HepG2 (cell line): ENCODE results near the gene GBA2. TPM values are rescaled to one million over a fixed set of nuclear protein-coding genes. Genes with fewer than 3 reads are reported as not detected.

Experiments used
- ATAC-seq: fragments of 200-7000 bp; cut with Tn5 transposase; 3 replicates; pipeline ENCODE4 v1.9.1; 2020; ENCODE audit warnings: mild to moderate bottlenecking, moderate library complexity
- BruUV-seq: library from RNA; stranded (reverse); fragments of 400-500 nt; replicated peaks from 2 replicates; lab custom pipeline; 2021; lab: Mats Ljungman, UMichigan
- CTCF ChIA-PET: fragments of 300-600 bp; formaldehyde crosslinking; extraction: SDS; loops from one replicate; lab custom pipeline; 2021; ENCODE audit warnings: low total read pairs, inconsistent platforms, low intra/inter-chr PET ratio; lab: Yijun Ruan, JAX
- POLR2A ChIA-PET: fragments of 350-600 bp; sonication (Branson Sonifier 250); formaldehyde crosslinking; loops from one replicate; lab custom pipeline; 2020; ENCODE audit warnings: antibody characterized with exemption, inconsistent platforms; lab: Yijun Ruan, JAX
- DNase-seq: peaks from one replicate; pipeline ENCODE4 v3.0.0-alpha.2; 2015; ENCODE audit warnings: low spot score
- FAIRE-seq: peaks from 3 replicates; lab custom pipeline; 2011; peaks lifted over from hg19 to GRCh38; lab: Jason Lieb, UNC
- H2AFZ ChIP-seq: one replicate; pipeline ENCODE4 v1.6.1; 2011; ENCODE audit warnings: low read length, inconsistent platforms
- H3K27ac ChIP-seq: fragments of 300-600 bp; 3 replicates; pipeline ENCODE4 v1.8.0; 2011; ENCODE audit warnings: mixed run types, mild to moderate bottlenecking, mixed read lengths, low read length, inconsistent platforms; ENCODE audit not compliant: insufficient read depth; ENCODE audit errors: extremely low read length
- H3K27me3 ChIP-seq, 2 experiments: fragments of 200-600 bp in 1 of 2; 2 replicates in 1 of 2; 3 replicates in 1 of 2; pipeline versions ENCODE4 v1.6.0 to v1.8.0; 2011; ENCODE audit warnings: low read length in 2 of 2, mild to moderate bottlenecking in 2 of 2, moderate library complexity in 2 of 2, inconsistent platforms in 1 of 2; ENCODE audit not compliant: insufficient read depth in 2 of 2, control insufficient read depth in 1 of 2
- H3K36me3 ChIP-seq, 2 experiments: fragments of 200-600 bp in 1 of 2; replicated peaks in 1 of 2; 2 replicates in 1 of 2; 3 replicates in 1 of 2; pipeline versions ENCODE4 v1.5.1 to v1.8.0; 2011; ENCODE audit warnings: low read length in 2 of 2, inconsistent platforms in 1 of 2; ENCODE audit not compliant: insufficient read depth in 2 of 2, control insufficient read depth in 1 of 2
- H3K4me1 ChIP-seq: 2 replicates; pipeline ENCODE4 v1.5.1; 2012; ENCODE audit warnings: low read length, inconsistent platforms; ENCODE audit not compliant: insufficient read depth
- H3K4me2 ChIP-seq: 2 replicates; pipeline ENCODE4 v1.6.0; 2011; ENCODE audit warnings: low read depth, low read length, inconsistent platforms
- H3K4me3 ChIP-seq, 3 experiments: fragments of 200-600 bp in 1 of 3; sonication (generic), shearing (Covaris generic) in 1 of 3; replicated peaks in 1 of 3; 2 replicates each; pipeline ENCODE4 v1.5.1; 2011 to 2016; ENCODE audit warnings: low read length in 3 of 3, inconsistent platforms in 2 of 3, low read depth in 2 of 3, mild to moderate bottlenecking in 2 of 3, control low read depth in 1 of 3, mixed read lengths in 1 of 3; ENCODE audit not compliant: insufficient read depth in 1 of 3
- H3K79me2 ChIP-seq: one replicate; pipeline ENCODE4 v1.6.1; 2011; ENCODE audit warnings: low read length, inconsistent platforms; ENCODE audit not compliant: insufficient read depth
- H3K9ac ChIP-seq: 2 replicates; pipeline ENCODE4 v1.6.0; 2011; ENCODE audit warnings: mild to moderate bottlenecking, low read depth, low read length, inconsistent platforms; ENCODE audit not compliant: insufficient read depth
- H3K9me3 ChIP-seq: 2 replicates; pipeline ENCODE4 v1.5.1; 2012; ENCODE audit warnings: mild to moderate bottlenecking, low read length
- H4K20me1 ChIP-seq: 2 replicates; pipeline ENCODE4 v1.6.0; 2011; ENCODE audit warnings: inconsistent platforms, mild to moderate bottlenecking, low read length, moderate library complexity; ENCODE audit not compliant: insufficient read depth
- AGO2 ChIP-seq: fragments of 200-400 bp; formaldehyde crosslinking; optimal IDR thresholded peaks from 2 replicates; pipeline ENCODE3; 2017; ENCODE audit warnings: mild to moderate bottlenecking, low read depth, low read length, moderate library complexity
- CAMTA2 ChIP-seq: sonication (generic); formaldehyde crosslinking; IDR thresholded peaks from 2 replicates; pipeline ENCODE4 v1.4.0; 2020; ENCODE audit warnings: mild to moderate bottlenecking, missing genetic modification reagents, borderline replicate concordance
- GATAD2A ChIP-seq: IDR thresholded peaks from 2 replicates; pipeline ENCODE4 v1.6.1; 2016
- NCOA2 ChIP-seq: sonication (generic); formaldehyde crosslinking; IDR thresholded peaks from 2 replicates; pipeline ENCODE4 v1.8.0; 2022; ENCODE audit warnings: inconsistent platforms
- ZNF20 ChIP-seq: sonication (generic); formaldehyde crosslinking; IDR thresholded peaks from 2 replicates; pipeline ENCODE4 v1.4.0; 2020; ENCODE audit warnings: mild to moderate bottlenecking, moderate library complexity, missing genetic modification reagents
- ZNF235 ChIP-seq: sonication (generic); formaldehyde crosslinking; IDR thresholded peaks from 2 replicates; pipeline ENCODE4 v1.8.1; 2023; ENCODE audit warnings: mild to moderate bottlenecking, missing genetic modification reagents, borderline replicate concordance
- ZNF598 ChIP-seq: sonication (generic); formaldehyde crosslinking; IDR thresholded peaks from 2 replicates; pipeline ENCODE4 v1.5.1; 2020; ENCODE audit warnings: mild to moderate bottlenecking, missing genetic modification reagents, borderline replicate concordance
- WGBS: methylation state at CpG from one replicate; pipeline ENCODE4 v1.1.6; 2017; ENCODE audit warnings: low lambda C conversion rate; 5-methylcytosine and 5-hydroxymethylcytosine counted together
- in situ Hi-C: cut with HindIII; loops from 2 replicates; pipeline ENCODE4 v1.10.0; 2017; ENCODE audit warnings: low pct_unique_long_range_greater_than_20kb; ENCODE audit not compliant: extremely low pct_ligation_motif_present
- intact Hi-C: fragments of 100-400 bp; cut with micrococcal nuclease; formaldehyde crosslinking; loops from one replicate; pipeline ENCODE4 v1.10.0; 2022; ENCODE audit not compliant: unreplicated experiment
- polyA plus RNA-seq, 8 experiments: library from polyadenylated mRNA; depleted of rRNA in 3 of 8; stranded (reverse) in 7 of 8; unstranded in 1 of 8; fragments of >200 nt; fragmentation: Illumina TruSeq in 4 of 8; extraction: Trizol in 4 of 8; gene quantifications; 2 replicates each; pipeline versions ENCODE4 v1.2.1 to v1.2.3, GENCODE V29; 2011 to 2016; ENCODE audit warnings: low read depth in 4 of 8, missing spikeins in 1 of 8, mixed read lengths in 1 of 8; ENCODE audit not compliant: insufficient read depth in 1 of 8
- total RNA-seq, 5 experiments: library from RNA; depleted of rRNA; stranded (reverse); fragments of >200 nt; fragmentation: Illumina TruSeq; extraction: Trizol; gene quantifications; 2 replicates each; pipeline ENCODE4 v1.2.3, GENCODE V29; 2016; ENCODE audit warnings: low read depth in 1 of 5
- TF ChIP-seq, protein P1 (sequence below): sonication (generic); formaldehyde crosslinking; IDR thresholded peaks from 2 replicates; pipeline ENCODE4 v1.5.0; 2020; ENCODE audit warnings: missing genetic modification reagents
- TF ChIP-seq, protein P2 (sequence below): sonication (generic); formaldehyde crosslinking; IDR thresholded peaks from 2 replicates; pipeline ENCODE4 v1.8.1; 2023; ENCODE audit warnings: mild to moderate bottlenecking, moderate library complexity, missing genetic modification reagents

Gene GBA2
- total and polyA plus RNA-seq, 2 of the 13 experiments (the other 11 are each of a cell fraction or from before 2014, with no cell fraction given): 37.5 to 86.1 TPM

DNA sequence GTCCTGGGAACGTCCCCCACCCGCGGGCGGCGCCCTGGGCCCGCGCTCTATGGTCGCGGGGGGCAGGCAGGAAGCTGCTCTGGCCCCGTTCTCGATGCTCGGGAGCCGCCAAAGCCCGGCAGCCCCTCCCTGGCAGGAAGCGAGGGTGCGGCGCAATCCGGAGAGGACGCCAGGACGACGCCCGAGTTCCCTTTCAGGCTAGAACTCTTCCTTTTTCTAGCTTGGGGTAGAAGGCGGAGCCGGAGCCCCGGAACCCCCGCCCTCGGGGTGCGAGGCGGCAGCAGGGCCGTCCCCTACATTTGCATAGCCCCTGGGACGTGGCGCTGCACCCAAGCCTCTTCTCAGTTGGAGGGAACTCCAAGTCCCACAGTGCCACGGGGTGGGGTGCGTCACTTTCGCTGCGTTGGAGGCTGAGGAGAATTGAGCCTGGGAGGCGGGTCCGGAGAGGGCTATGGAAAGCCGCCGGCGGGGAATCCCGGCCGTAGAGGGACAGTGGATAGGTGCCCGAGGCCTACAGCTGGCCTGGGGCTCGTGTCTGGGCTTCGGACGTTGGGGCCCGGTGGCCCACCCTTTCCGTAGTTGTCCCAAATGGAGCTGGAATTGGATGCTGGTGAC is 16.7 kb downstream of the GBA2 start, which contains the start of the genes CREB3 and TLN1 (continued):
- TF ChIP-seq AGO2 (peak; percentile 87), GATAD2A (peak; percentile 57; the same call in 1 of the 2 replicates), ZNF598 (CRISPR knock-in tag) (0 out of 2 replicates have a peak, but pooled peaks have one; percentile 59)
- TF ChIP-seq, protein P1, sequence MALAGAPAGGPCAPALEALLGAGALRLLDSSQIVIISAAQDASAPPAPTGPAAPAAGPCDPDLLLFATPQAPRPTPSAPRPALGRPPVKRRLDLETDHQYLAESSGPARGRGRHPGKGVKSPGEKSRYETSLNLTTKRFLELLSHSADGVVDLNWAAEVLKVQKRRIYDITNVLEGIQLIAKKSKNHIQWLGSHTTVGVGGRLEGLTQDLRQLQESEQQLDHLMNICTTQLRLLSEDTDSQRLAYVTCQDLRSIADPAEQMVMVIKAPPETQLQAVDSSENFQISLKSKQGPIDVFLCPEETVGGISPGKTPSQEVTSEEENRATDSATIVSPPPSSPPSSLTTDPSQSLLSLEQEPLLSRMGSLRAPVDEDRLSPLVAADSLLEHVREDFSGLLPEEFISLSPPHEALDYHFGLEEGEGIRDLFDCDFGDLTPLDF (CRISPR knock-in tag): peak; percentile 91

DNA sequence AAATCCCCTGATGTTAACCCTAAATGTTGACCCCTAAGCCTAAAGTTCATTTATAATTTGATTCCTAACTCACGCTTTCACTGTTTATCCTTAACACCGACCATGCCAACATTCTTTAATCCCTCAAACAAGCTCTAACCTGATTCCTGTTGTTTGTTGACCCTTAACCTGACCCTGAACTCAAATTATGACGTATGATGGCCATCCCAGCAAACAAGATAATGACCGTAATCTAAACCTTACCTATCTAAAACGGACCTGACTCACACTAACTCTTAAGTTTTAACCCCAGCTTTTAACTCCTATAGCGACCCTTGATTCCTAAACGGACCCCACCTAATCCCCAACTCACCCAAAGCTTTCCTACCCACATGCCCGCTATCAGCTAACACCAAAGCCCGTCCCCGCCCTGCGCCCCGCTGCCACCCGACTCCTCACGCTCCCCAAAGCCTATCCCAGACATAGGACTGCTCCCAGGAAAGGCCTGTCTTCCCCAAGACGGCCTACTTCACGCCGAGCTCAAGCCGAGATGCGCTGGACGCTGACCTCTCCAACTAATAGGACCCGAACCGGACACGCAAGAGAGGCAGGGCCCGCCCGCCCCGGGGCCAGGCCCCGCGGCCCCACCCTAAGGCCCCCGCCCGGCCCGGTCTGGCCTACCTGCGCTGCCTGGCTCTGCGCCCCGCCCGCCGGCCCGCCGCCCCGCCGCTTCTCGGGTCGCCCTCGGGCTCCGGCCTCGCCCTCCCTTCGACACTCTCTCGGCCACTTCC is 17.4 kb downstream of the GBA2 start:
- under 1% methylated on average over 14 of the region's 47 CpGs for WGBS
- ChIA-PET CTCF (no interaction called here), POLR2A (interaction anchor here (0.7 to 4.1 kb wide), 26 partner anchors 9 to 659 kb away, joined by 3 to 102 read pairs (median 6); partner anchors contain the start of genes ARHGEF39, CCDC107, GBA2 and HINT2)
- Histone ChIP-seq H2AFZ (no peak overlapping the region), H3K4me1 (peaks cover 59% of the 10 kb centered on the region), H3K4me3 (peak overlapping the region; percentile 92 to 98 (median 92)), H3K9me3 (no peaks in the 10 kb centered on the region), H3K27me3 (no peaks in the 10 kb centered on the region; a peak in 1 of 5 replicates), H3K79me2 (peaks cover 63% of the 10 kb centered on the region), H3K9ac (peak overlapping the region; percentile 86), H3K4me2 (peak overlapping the region; percentile 98), H3K27ac (peak overlapping the region; percentile 95), H3K36me3 (peaks cover 8 to 27% of the 10 kb centered on the region in 2 experiments), H4K20me1 (peaks cover 30% of the 10 kb centered on the region)
- intact Hi-C loops: loop anchor here (1.0 to 10.0 kb wide), 5 partner anchors 17 to 237 kb away; partner anchors contain the start of genes CCDC107, FAM221B, GBA2 and RGP1
- FAIRE-seq: no peak
- in situ Hi-C loops: no loop called here
- TSS peak; percentile 52 for BruUV-seq
- ATAC-seq: no peak
- peak; percentile 53 for DNase-seq
- TF ChIP-seq, protein P1 (CRISPR knock-in tag): no peak
- TF ChIP-seq ZNF20 (CRISPR knock-in tag): no peak
- TF ChIP-seq, protein P2, sequence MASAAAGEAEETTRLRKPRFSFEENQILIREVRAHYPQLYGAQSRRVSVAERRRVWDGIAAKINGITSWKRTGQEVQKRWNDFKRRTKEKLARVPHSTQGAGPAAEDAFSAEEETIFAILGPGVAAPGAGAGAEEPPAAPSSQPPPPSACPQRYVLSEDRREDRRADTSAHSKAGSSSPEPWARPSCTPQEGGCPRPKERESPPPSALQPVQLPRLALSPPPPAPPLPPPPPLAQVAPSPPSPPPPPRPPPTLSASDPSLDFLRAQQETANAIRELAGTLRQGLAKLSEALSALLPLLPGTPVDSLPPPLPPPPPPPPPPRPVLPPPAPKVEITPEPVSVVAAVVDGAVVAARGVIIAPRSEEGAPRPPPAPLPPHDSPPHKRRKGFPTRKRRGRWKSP (CRISPR knock-in tag): no peak
- no peak for TF ChIP-seq CAMTA2 (CRISPR knock-in tag)
- peak; percentile 63 for TF ChIP-seq NCOA2
- TF ChIP-seq ZNF235: 0 out of 2 replicates have a peak, but pooled peaks have one; percentile 43
